Measurements from ENCODE around the gene SLC43A2.
"Not testable (repeated sequence)": the region's sequence is repeated elsewhere in the genome, so short reads cannot be mapped to it uniquely, and the experiment has no call there.

The SLC43A2 gene

DNA sequence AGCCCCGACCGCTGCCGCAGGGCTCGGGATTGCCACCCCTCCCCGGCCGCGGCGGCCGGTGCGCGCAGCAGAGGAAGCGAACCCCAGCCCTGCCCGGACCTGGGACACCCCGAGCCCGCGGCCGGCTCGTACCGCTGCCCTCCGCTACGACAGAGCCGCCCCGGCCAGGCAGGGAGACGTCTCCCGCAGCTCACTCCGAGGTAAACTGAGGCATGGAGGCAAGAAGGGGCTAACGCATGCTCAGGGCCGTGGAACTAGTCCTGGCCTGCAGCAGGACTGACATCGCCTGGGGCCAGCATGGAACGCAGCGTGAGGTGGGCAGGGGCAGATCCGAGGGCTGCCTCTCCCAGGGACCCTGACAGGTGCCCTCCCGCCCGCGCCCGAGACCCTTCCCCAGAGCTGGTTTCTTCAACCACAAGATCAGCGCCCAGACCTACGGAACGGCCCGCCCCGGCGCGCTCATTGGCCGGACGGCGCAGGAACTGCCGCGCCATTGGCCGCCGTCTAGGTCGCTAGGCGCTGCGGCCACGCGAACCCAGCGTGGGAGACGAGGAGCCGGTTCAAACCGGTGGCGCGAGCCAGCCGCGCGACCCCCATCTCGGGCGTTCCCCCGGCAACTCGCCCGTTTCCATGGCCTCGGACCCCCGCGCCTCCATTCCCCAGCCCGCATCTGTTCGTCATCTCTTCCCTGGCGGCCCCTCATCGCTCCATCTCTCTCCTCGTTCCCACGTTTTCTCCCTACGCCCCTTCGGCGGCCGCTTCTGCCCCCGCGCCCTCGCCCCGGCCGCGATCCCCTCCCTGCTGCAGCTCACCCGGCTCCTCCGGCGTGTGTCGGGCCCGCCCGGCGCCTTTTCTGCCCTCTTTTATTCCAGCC, at the start of gene SLC43A2:
TSS of gene SLC43A2 (minus strand) at position 853 of the 874 bp plus-strand sequence. CDS start 960 bp downstream, outside the sequence.
- DNase-seq, result peak; percentile 54

DNA sequence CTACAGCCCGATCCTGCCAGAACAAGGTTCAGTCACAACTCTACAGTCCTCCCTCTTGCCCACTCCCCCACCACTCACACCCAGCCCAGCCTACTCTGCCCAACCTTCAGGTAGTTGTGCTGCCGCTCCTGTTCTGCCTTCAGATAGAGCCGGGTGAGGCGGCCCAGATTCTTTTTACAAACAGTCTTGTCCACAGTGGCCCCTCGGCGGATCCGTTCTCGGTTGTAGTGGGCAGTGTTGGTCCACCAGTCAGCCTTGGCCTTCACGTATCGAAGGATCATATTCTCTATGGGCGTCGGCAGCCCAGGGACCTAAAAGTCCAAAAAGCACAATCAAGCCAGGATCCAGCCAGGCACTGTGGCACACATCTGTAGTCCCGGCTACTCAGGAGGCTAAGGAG, 47.8 kb upstream of the SLC43A2 start:
- no peak for DNase-seq

GRCh38 chr17:1673041-1673785, 44.6 kb upstream of the SLC43A2 start:
- no peak for DNase-seq

- DNase-seq, result not testable (repeated sequence)
These were observed 35.3 kb upstream of the SLC43A2 start for GRCh38 chr17:1663934-1664333.

DNA sequence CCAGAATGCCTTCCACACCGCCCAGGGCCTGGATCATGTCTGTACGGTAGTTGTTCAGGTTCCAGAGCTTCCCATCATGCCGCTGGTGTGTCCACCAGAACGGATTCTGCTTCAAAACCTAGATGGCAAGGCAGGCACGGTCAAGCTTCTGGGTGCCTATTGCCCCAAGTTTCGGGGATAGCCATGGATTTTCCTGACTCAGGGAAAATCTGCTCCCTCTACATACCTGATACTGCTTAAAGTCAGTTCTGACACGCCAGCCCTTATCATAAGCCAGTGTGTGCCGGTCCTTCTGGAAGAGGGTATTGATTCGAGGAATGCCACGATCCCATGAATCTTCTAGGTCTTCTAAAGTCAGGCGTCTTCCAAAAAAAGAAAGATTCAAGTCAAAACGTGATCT, 32.4 kb upstream of the SLC43A2 start:
- no peak for DNase-seq

DNA sequence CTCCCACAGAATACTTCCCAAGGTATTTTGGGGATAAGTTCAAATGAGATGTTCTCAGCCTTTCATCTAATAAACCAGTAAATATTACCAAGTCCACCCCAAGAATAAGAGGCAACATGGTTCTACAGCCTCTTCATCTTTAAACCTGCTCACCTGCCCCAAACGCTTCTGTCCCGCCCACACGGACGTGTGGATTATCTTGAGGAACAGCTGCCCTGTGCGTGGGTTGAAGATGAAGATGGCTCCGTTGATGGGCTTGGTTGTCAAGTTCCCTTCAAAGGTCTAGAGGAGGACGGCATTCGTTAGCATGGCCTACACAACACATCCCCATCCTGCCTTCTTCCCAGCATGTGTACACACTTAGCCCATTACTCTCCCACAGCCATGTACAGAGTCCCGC, 29.5 kb upstream of the SLC43A2 start:
- no peak for DNase-seq

GRCh38 chr17:1653735-1654134, 25.1 kb upstream of the SLC43A2 start:
- DNase-seq, result no peak

DNA sequence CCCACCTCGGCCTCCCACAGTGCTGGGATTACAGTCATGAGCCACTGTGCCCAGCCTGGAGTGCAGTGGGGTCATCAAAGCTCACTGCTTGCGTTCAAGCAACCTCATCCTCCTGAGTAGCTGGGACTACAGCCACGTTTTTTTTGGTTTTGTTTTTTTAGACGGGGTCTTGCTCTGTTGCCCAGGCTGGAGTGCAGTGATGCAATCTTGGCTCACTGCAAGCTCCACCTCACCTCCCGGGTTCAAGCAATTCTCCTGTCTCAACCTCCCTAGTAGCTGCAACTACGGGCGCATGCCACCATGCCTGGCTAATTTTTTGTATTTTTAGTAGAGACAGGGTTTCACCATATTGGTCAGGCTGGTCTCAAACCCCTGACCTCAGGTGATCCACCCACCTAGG, 24.2 kb upstream of the SLC43A2 start:
- DNase-seq, result not testable (repeated sequence)

DNA sequence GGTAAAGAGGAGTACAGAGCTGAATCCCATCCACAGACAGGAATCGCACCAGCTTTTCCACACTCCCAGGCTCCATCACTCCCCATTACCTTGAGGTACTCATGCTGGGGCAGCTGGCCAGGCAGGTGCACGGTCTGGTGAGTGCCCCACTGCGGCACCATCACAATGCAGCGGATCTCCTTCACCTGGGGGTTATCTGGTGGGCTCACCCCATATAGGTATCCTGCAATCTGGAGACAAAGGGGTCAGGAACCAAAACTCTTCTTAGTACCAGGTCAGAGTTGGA, 22.9 kb upstream of the SLC43A2 start:
- no peak for DNase-seq

GRCh38 chr17:1650731-1651558, 22.3 kb upstream of the SLC43A2 start:
- no peak for DNase-seq

GRCh38 chr17:1649844-1650501, 21.3 kb upstream of the SLC43A2 start, which contains the start of gene RILP:
RILP (minus strand) TSS chr17:1649866; CDS start chr17:1649804, 62 bp downstream.
- no peak for DNase-seq

- DNase-seq, result no peak
These were observed 20.6 kb upstream of the SLC43A2 start for GRCh38 chr17:1648963-1649843.

GRCh38 chr17:1648173-1648962, 19.7 kb upstream of the SLC43A2 start:
- DNase-seq, result no peak

- DNase-seq, result no peak
These were observed 19.2 kb upstream of the SLC43A2 start for GRCh38 chr17:1647802-1648171.

DNA sequence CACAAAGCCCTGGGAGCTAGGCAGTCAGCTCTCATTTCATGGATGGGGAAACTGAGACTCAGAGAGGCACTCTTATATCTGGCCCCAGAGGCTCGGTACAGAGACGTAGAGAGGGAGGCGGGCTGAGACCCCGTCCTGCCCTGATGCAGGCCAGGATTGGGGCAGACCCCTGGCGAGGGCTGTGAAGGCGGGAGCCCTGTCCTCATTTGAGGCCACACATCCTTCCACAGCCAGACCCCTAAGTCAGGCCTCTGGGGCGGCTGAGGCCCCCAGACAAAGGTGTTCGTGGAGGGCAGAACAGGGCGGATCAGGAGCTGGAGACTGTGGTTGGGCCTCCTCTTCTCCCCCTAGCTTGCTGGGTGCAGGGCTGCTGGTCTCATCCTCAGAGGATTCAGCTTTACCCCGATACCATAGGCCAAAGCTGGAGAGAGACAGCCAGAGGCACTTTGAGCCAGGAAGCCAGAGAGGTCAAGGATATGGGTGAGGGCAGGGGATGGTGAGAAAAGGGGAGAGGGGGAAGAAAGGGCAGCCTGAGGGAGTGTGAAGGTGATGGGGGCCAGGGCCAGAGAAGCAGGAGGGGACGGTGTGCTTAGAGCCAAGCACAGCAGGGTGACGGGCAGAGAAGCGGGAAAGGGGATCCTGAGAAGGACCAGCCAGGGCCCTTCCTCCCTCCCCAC, 17.7 kb upstream of the SLC43A2 start:
- DNase-seq, result no peak

- DNase-seq, result no peak
These were observed 16.9 kb upstream of the SLC43A2 start, which contains the start of gene SCARF1 for GRCh38 chr17:1645207-1646171. SCARF1 (minus strand) TSS chr17:1645732; CDS start chr17:1645697, 35 bp downstream.

DNA sequence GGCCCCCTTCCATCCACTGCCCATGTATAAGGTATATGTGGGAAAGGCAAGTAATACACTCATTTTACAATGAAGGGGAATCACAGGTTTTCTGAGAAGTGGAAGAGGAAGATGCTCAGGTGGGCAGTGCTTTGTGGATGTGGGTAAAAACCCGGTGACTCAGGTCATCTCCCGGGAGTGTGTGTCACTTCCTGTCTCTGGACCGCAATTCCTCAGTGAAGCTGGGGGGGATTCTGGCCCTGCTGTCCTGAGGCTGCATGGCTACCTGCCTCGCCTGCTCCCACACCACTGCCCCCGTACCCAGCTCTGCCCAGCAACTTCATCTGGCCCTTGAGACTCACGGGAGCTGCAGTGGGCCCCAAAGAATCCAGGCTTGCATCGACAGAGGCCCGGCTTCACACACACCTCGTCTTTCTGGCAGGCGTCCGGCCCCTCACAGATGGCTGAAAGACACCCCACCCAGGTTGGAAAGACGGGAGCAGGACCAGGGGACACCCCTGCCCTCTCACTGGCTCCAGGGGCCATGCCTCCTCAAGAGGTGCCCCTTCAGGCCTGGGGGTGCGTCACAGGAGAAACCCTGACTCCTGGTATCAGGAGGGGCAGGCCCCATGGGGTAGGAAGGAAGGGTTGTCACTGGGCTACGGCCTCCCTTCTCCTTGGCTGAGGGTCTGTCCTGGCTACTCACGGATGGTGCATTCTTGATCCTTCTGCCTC, 16.0 kb upstream of the SLC43A2 start:
- DNase-seq, result no peak

DNA sequence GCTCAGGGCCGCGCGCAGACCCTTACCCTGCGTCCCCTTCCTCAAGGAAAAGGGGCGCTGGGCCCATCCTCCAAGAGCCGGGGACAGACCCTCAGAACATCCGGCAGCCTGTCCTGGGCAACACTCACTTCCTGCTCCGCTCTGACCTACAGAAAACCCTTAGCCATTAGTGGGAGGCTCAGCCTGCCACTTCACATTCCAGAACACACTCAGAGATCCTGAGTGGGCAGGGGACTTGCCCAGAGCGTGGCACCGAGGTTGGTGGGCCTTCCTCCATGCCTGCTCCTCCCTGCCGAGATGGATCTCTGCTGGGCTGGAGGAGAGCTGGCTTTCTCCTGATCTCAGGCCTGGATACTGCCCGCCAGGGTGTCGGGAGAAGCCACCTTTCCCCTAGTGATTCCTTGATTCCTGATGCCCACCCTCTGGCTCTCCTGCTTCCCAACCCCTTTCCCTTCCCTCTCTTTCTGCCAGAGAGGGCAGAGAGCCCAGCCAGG, 15.4 kb upstream of the SLC43A2 start:
- DNase-seq, result no peak

Data from NCI-H510A treated with DMSO at 0.1 percent for 48 hours (cell line).